ENCODE data around the gene METTL1.
A peak's percentile ranks its signal among the peaks of the same experiment; 100 is the strongest.

Gene METTL1

GRCh38 chr12:57766464-57767304, 5.2 kb downstream of the METTL1 start, which contains the start of gene CYP27B1:
Gene CYP27B1, minus strand, starts transcription at chr12:57767078. Its CDS starts 37 bp downstream, at chr12:57767041.
- peak; percentile 9 for DNase-seq

GRCh38 chr12:57765698-57766463, 6.0 kb downstream of the METTL1 start:
- no peak for DNase-seq

- peak; percentile 44 for DNase-seq
Observed at GRCh38 chr12:57765003-57765697, 6.8 kb downstream of the METTL1 start.

- peak; percentile 48 for DNase-seq
Observed at GRCh38 chr12:57764662-57765002, 7.3 kb downstream of the METTL1 start.

- DNase-seq = no peak
Observed at GRCh38 chr12:57763881-57764661, 7.8 kb downstream of the METTL1 start.

- DNase-seq = no peak
Observed at GRCh38 chr12:57762463-57762862, 9.4 kb downstream of the METTL1 start.

GRCh38 chr12:57761391-57761998, 10.4 kb downstream of the METTL1 start:
- no peak for DNase-seq

GRCh38 chr12:57760347-57760982, 11.4 kb downstream of the METTL1 start:
- DNase-seq = no peak

GRCh38 chr12:57759360-57759980, 12.4 kb downstream of the METTL1 start:
- DNase-seq = peak; percentile 14

- no peak for DNase-seq
Observed at GRCh38 chr12:57758552-57759359, 13.1 kb downstream of the METTL1 start.

- DNase-seq = no peak
Observed at GRCh38 chr12:57757771-57758170, 14.1 kb downstream of the METTL1 start.

GRCh38 chr12:57756406-57757341, 15.2 kb downstream of the METTL1 start:
- DNase-seq = peak; percentile 48

- peak; percentile 54 for DNase-seq
Observed at GRCh38 chr12:57755454-57756372, 16.2 kb downstream of the METTL1 start.

GRCh38 chr12:57755194-57755453, 16.8 kb downstream of the METTL1 start:
- DNase-seq = no peak

GRCh38 chr12:57754411-57755193, 17.3 kb downstream of the METTL1 start, which contains the start of gene MARCHF9:
Gene MARCHF9, plus strand, starts transcription at chr12:57755103. Its CDS starts 426 bp downstream, at chr12:57755529.
- DNase-seq = peak; percentile 91

GRCh38 chr12:57753756-57754337, 18.1 kb downstream of the METTL1 start:
- DNase-seq = no peak

- no peak for DNase-seq
Observed at GRCh38 chr12:57752668-57753000, 19.3 kb downstream of the METTL1 start.
